Fibroblast of villous mesenchyme (primary cell): Measurements from ENCODE around the gene MYO7B. TPM values are rescaled to one million over a fixed set of nuclear protein-coding genes. Genes with fewer than 3 reads are reported as not detected.

Experiments used
- DNase-seq: peaks from one replicate; pipeline ENCODE4 v3.0.0-alpha.2; 2010; ENCODE audit warnings: low read depth
- H3K4me3 ChIP-seq: 2 replicates; pipeline ENCODE4 v1.5.1; 2011; ENCODE audit warnings: low read depth, mild to moderate bottlenecking, low read length
- total RNA-seq: library from RNA; depleted of rRNA; stranded (reverse); fragments of >200 nt; gene quantifications from 2 replicates; pipeline ENCODE4 v1.2.3, GENCODE V29; 2012
- TF ChIP-seq, protein P1 (sequence below): IDR thresholded peaks from 2 replicates; pipeline ENCODE4 v1.5.1; 2012; ENCODE audit warnings: low read depth, mild to moderate bottlenecking, low read length; ENCODE audit not compliant: insufficient read depth

MYO7B gene
- total RNA-seq, 1 donor = 0.86 TPM

DNA sequence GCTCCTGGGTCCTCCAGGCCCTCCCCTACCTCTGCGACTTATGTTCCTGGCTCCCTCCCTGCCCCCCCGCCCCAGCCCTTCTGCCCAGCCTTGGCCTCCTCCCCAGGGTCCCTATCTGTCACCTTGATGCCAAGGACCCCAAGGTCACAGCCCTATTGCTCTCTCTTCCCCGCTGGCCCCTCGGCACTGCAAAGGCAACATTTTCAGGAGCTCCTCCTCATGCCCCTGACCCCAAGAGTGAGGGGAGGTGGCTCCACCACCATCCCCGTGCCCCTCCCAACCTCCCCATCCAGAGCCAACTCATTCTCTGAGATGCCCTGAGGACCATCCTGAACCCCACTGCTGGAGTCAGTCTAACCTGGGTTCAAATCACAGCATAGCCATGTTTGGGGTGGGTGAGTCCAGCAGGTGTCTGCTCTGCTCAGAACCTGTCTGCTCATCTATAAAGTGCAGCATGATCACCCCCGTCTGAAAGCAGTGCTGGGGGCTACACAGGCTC, 128.1 kb downstream of the MYO7B start:
- TF ChIP-seq, protein P1, sequence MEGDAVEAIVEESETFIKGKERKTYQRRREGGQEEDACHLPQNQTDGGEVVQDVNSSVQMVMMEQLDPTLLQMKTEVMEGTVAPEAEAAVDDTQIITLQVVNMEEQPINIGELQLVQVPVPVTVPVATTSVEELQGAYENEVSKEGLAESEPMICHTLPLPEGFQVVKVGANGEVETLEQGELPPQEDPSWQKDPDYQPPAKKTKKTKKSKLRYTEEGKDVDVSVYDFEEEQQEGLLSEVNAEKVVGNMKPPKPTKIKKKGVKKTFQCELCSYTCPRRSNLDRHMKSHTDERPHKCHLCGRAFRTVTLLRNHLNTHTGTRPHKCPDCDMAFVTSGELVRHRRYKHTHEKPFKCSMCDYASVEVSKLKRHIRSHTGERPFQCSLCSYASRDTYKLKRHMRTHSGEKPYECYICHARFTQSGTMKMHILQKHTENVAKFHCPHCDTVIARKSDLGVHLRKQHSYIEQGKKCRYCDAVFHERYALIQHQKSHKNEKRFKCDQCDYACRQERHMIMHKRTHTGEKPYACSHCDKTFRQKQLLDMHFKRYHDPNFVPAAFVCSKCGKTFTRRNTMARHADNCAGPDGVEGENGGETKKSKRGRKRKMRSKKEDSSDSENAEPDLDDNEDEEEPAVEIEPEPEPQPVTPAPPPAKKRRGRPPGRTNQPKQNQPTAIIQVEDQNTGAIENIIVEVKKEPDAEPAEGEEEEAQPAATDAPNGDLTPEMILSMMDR = no peak
- H3K4me3 ChIP-seq = no peak overlapping the region
- DNase-seq = no peak

DNA sequence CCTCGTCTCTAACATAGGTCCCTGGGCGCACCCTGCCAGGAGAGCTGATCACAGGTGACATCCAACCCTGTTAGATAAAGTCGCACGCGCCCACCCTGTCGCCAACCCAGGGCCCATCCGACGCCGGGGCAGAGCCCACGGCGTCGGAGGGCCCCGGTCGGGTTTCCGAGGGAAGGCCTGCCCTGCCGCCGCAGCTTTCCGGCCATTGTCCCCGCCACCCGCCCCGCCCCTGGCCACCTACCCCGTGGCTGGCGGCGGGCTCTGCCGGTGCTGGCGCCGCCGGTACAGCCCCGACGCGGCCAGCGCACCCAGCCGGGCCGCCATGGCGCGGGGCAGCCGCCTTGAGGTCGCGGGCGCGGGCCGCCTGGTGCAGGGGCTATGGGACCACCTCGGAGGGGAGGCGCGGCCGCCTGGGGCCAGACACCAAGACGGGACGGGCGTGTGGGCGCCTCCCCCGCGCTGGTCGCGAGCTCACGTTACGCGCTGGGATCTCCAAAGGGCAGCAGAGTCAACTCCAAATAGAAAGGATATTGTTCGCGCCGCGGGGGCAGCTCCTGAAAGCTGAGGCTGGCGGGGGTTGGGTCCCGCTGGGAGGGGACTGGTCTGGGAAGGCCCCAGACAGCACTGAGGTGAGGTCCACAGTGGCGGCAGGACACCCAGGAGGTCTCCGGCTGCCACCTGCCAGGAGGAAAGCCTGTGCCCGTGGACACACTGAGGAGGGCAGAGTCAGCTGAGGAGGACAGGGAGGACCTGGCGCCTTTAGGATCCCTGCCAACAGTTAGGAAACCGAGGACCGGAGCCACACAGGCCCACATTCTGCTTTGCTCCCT, 128.8 kb downstream of the MYO7B start:
- H3K4me3 ChIP-seq = no peak overlapping the region
- no peak for DNase-seq
- TF ChIP-seq, protein P1 = no peak

DNA sequence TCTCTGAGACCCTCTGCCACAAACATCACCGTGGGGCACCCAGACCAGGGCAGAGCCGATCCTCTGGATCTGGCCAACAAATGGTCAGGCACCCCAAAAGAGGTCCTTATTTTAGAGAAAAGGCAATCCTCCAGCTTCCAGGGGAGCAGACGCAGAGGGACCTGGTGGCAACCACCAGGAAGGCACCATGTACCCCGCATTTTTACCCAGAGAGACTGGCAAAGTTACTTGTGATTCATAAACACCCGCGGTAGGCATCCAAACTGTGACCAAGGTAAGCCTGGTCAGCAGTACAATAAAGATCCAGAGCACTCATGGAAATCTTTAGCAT, 129.4 kb downstream of the MYO7B start:
- H3K4me3 ChIP-seq = no peak overlapping the region
- TF ChIP-seq, protein P1 = no peak
- DNase-seq = no peak

DNA sequence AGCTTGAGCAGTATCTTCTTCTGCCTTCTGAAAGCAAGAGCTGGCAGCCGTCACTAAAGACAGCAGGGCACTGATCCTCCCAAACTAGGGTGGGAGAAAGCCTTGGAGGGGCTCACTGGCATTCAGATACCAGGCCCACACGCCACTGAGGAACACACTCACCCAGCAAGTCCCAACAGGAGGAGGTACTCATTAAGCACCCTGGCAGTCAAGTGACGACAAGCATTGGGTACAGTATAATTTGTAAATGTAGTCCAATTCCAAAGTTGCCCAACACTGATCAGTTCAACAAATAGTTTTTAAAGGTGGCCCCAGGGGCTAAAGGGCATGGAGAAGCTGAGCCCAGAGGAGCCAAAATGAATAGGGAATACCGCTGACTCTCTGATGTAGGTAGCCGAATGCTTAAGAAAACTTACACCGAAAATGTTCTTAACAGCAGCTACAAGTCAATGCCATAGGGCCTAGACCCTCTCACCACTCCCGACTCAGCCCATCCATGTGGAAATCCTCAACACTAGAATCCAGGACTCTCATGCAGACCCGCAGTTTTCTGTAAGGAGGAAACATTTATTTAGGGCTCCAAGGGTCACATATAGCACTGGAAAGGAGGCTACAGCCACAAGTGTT, 129.9 kb downstream of the MYO7B start:
- DNase-seq = no peak
- TF ChIP-seq, protein P1 = no peak
- H3K4me3 ChIP-seq = no peak overlapping the region

DNA sequence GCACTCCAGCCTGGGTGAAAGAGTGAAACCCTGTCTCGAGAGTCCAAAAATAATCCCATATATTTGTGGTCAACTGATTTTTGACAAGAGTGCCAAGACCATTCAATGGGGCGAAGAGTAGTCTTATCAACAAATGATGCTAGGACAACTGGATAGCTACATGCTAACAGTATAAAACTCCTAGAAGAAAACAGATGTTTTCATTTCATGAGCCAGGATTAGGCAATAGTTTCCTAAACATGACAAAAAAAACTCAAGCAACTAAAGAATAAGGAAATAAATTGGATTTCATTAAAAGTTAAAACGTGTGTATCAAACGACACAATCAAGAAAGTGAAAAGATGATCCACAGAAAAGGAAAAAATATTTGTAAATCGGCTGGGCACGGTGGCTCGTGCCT, 133.6 kb downstream of the MYO7B start:
- TF ChIP-seq, protein P1 = no peak
- DNase-seq = peak; percentile 59

DNA sequence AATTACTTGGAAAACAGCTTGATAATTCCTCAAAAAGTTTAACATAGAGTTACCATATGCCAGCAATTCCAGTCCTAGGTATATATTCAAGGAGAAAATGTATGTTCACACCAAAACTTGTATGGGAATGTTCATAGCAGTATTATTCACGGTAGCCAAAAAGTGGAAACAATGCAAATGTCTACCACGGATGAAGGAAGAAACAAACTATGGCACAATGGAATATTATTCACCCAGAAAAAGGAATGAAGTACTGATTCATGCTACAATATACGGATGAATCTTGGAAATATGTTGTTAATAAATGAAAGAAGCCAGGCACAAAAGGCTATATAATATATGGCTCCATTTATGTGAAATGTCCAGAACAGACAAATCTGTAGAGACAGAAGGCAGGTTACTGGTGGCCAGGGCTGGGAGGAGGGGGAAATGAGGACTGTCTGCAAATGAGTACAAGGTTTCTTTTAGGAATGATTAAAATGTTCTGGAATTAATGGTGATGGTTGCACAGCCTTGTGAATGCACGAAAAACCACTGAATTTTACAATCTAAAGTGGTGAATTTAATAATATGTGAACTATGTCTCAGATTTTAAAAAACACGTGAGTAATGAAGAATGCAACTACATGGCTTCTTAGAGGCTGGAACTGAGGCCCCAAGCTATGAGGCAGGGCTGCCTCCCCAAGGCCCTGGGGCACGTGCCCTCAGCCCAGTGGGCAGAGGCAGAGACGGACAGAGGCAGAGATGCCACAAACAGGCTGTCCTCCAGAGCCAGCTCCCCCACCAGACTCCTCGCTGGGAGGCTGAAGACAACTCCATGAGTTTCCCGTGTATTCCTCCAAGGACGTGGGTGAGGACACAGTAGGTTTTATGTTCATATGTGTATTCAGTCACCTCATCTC, 134.8 kb downstream of the MYO7B start:
- TF ChIP-seq, protein P1 = no peak
- no peak overlapping the region for H3K4me3 ChIP-seq
- no peak for DNase-seq

More for the DNA sequence above, 133.6 kb downstream of the MYO7B start:
- no peak overlapping the region for H3K4me3 ChIP-seq
